PC-9 (cell line): Measurements from ENCODE around the gene NHLRC4. TPM values are rescaled to one million over a fixed set of nuclear protein-coding genes. Genes with fewer than 3 reads are reported as not detected.

Source experiments
- BruUV-seq: library from RNA; stranded (reverse); fragments of 400-500 nt; replicated peaks from 2 replicates; lab custom pipeline; 2021; lab: Mats Ljungman, UMichigan
- CTCF ChIA-PET: fragments of 300-600 bp; sonication (Branson Sonifier 250); formaldehyde crosslinking; loops from one replicate; lab custom pipeline; 2022; ENCODE audit warnings: antibody characterized with exemption; lab: Charles Lee
- POLR2A ChIA-PET: fragments of 300-600 bp; sonication (Branson Sonifier 250); formaldehyde crosslinking; loops from one replicate; lab custom pipeline; 2022; ENCODE audit warnings: antibody characterized with exemption; ENCODE audit not compliant: unreplicated experiment; lab: Charles Lee
- DNase-seq, 2 experiments: peaks; one replicate each; pipeline versions ENCODE4 v3.0.0 to v3.0.0-alpha.2; 2015 to 2022; ENCODE audit warnings: mixed read lengths in 1 of 2
- H2AFZ ChIP-seq: fragments of 200-600 bp; sonication (generic); 2 replicates; pipeline ENCODE4 v1.8.1; 2017; ENCODE audit warnings: antibody characterized with exemption
- H3F3A ChIP-seq: fragments of 200-600 bp; sonication (generic); 2 replicates; pipeline ENCODE4 v1.8.1; 2017; ENCODE audit warnings: antibody characterized with exemption, mild to moderate bottlenecking, low read depth; ENCODE audit not compliant: insufficient read depth
- H3K27ac ChIP-seq: fragments of 200-600 bp; sonication (generic); 2 replicates; pipeline ENCODE4 v1.6.1; 2016; ENCODE audit warnings: mixed run types
- H3K27me3 ChIP-seq: fragments of 200-600 bp; sonication (generic); 2 replicates; pipeline ENCODE4 v1.6.1; 2016; ENCODE audit warnings: low read depth, mixed run types; ENCODE audit not compliant: insufficient read depth
- H3K36me3 ChIP-seq: fragments of 200-600 bp; sonication (generic); 2 replicates; pipeline ENCODE4 v1.6.1; 2016; ENCODE audit warnings: low read depth, mixed run types
- H3K4me1 ChIP-seq: fragments of 200-600 bp; sonication (generic); replicated peaks from 2 replicates; pipeline ENCODE4 v1.6.1; 2016; ENCODE audit warnings: mixed run types; ENCODE audit not compliant: insufficient read depth
- H3K4me2 ChIP-seq: fragments of 200-600 bp; sonication (generic); 2 replicates; pipeline ENCODE4 v1.6.1; 2017; ENCODE audit warnings: mixed run types
- H3K4me3 ChIP-seq: fragments of 200-600 bp; sonication (generic); 2 replicates; pipeline ENCODE4 v1.6.1; 2016; ENCODE audit warnings: mixed run types
- H3K79me2 ChIP-seq: fragments of 200-600 bp; sonication (generic); 2 replicates; pipeline ENCODE4 v1.6.1; 2017; ENCODE audit warnings: low read depth, mixed run types
- H3K9me2 ChIP-seq: fragments of 200-600 bp; sonication (generic); 2 replicates; pipeline ENCODE4 v1.8.1; 2017; ENCODE audit warnings: mild to moderate bottlenecking; ENCODE audit not compliant: insufficient read depth
- H3K9me3 ChIP-seq: fragments of 200-600 bp; sonication (generic); 2 replicates; pipeline ENCODE4 v1.8.1; 2016; ENCODE audit warnings: low read depth; ENCODE audit not compliant: insufficient read depth
- H4K20me1 ChIP-seq: fragments of 200-600 bp; sonication (generic); 2 replicates; pipeline ENCODE4 v1.8.1; 2017; ENCODE audit not compliant: insufficient read depth
- CTCF ChIP-seq: fragments of 200-600 bp; sonication (generic); conservative IDR thresholded peaks from 2 replicates; pipeline ENCODE4 v1.6.1; 2017; ENCODE audit warnings: mixed run types, antibody characterized with exemption, mild to moderate bottlenecking, moderate library complexity
- EZH2 ChIP-seq: fragments of 200-600 bp; sonication (generic); IDR thresholded peaks from 2 replicates; pipeline ENCODE4 v1.8.0; 2017; ENCODE audit warnings: antibody characterized with exemption, low read depth
- intact Hi-C: fragments of 100-400 bp; cut with micrococcal nuclease; formaldehyde crosslinking; loops from one replicate; pipeline ENCODE4 v1.10.0; 2022; ENCODE audit not compliant: unreplicated experiment
- total RNA-seq: library from RNA; stranded (reverse); gene quantifications from 2 replicates; pipeline ENCODE4 v1.2.3, GENCODE V29; 2021

Gene NHLRC4
- total RNA-seq, 1 experiment from 2014 or later, result not detected

GRCh38 chr16:549544-550263 lies 17.1 kb upstream of the NHLRC4 start:
- Histone ChIP-seq H3F3A (no peaks in the 10 kb centered on the region), H3K4me3 (no peak overlapping the region), H3K4me1 (no peaks in the 10 kb centered on the region), H3K36me3 (no peaks in the 10 kb centered on the region), H3K79me2 (peaks cover 3% of the 10 kb centered on the region; the same call in 1 of the 2 replicates), H4K20me1 (peaks cover 17% of the 10 kb centered on the region), H3K9me2 (no peaks in the 10 kb centered on the region), H3K27me3 (no peaks in the 10 kb centered on the region), H3K4me2 (no peak overlapping the region), H3K9me3 (no peaks in the 10 kb centered on the region), H2AFZ (no peak overlapping the region), H3K27ac (no peak overlapping the region)
- no peak for TF ChIP-seq CTCF
- no peak for TF ChIP-seq EZH2
- CTCF ChIA-PET, result no interaction called here
- POLR2A ChIA-PET, result no interaction called here
- no TSS peak for BruUV-seq
- intact Hi-C loops, result no loop called here
- DNase-seq, result no peak

DNA sequence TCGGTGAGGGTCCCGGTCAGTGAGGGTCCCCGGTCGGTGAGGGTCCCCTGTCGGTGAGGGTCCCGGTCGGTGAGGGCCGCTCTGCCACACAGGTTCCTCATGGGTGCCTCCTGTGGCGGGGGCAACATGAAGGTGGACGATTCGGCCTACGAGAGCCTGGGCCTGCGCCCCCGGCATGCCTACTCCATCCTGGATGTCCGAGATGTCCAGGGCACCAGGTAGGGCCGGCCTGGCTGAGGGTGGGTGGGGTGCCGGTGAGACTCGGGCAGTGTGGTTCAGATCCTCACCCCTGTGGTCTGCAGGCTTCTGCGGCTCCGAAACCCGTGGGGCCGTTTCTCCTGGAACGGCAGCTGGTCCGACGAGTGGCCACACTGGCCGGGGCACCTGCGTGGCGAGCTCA lies 15.6 kb upstream of the NHLRC4 start:
- POLR2A ChIA-PET, result interaction anchor here (0.7 kb wide), 1 partner anchor 209 kb away, joined by 15 read pairs; no protein-coding TSS in a partner anchor
- no peaks in the 10 kb centered on the region for H3K79me2 ChIP-seq
- H3K36me3 ChIP-seq, result no peaks in the 10 kb centered on the region

DNA sequence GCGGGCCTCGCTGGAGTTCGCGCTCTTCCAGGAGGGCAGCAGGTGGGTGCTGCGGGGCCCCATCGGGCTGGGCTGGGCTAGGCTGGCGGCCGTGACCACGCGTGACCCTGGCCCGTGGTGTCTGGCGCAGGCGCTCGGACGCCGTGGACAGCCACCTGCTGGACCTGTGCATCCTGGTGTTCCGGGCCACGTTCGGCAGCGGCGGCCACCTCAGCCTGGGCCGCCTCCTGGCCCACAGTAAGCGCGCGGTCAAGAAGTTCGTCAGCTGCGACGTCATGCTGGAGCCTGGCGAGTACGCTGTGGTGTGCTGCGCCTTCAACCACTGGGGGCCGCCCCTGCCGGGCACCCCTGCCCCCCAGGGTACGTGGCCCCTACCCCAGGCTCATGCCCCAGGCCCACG lies 14.6 kb upstream of the NHLRC4 start:
- no peak for DNase-seq
- intact Hi-C loops, result no loop called here
- H3K4me1 ChIP-seq, result no peaks in the 10 kb centered on the region

More for the DNA sequence above, 15.6 kb upstream of the NHLRC4 start:
- Histone ChIP-seq H4K20me1 (peaks cover 3% of the 10 kb centered on the region), H3K9me3 (no peaks in the 10 kb centered on the region), H2AFZ (no peak overlapping the region), H3F3A (no peaks in the 10 kb centered on the region), H3K27ac (no peak overlapping the region), H3K27me3 (no peaks in the 10 kb centered on the region), H3K9me2 (no peaks in the 10 kb centered on the region), H3K4me3 (no peak overlapping the region), H3K4me1 (no peaks in the 10 kb centered on the region), H3K4me2 (no peak overlapping the region)
- BruUV-seq, result no TSS peak
- DNase-seq, result no peak
- intact Hi-C loops, result no loop called here
- no peak for TF ChIP-seq EZH2
- no peak for TF ChIP-seq CTCF
- CTCF ChIA-PET, result no interaction called here

More for the DNA sequence above, 14.6 kb upstream of the NHLRC4 start:
- Histone ChIP-seq H3K36me3 (no peaks in the 10 kb centered on the region), H3K27me3 (no peaks in the 10 kb centered on the region), H3F3A (no peaks in the 10 kb centered on the region), H2AFZ (no peak overlapping the region), H3K4me2 (no peak overlapping the region), H3K9me2 (no peaks in the 10 kb centered on the region), H3K79me2 (no peaks in the 10 kb centered on the region), H3K9me3 (no peaks in the 10 kb centered on the region), H3K27ac (no peak overlapping the region), H4K20me1 (no peaks in the 10 kb centered on the region), H3K4me3 (no peak overlapping the region)
- BruUV-seq, result no TSS peak
- ChIA-PET CTCF (interaction anchor here (0.7 kb wide), 1 partner anchor 532 kb away, joined by 11 read pairs; no protein-coding TSS in a partner anchor), POLR2A (no interaction called here)
- no peak for TF ChIP-seq EZH2
